GM23248 (cell line): ENCODE results near the gene RPS27.

ENCODE experiments used
- EZH2 ChIP-seq: fragments of 200-600 bp; sonication (generic); IDR thresholded peaks from 2 replicates; pipeline ENCODE4 v1.6.1; 2018; ENCODE audit warnings: antibody characterized with exemption, mild to moderate bottlenecking; ENCODE audit not compliant: insufficient read depth, poor library complexity, severe bottlenecking
- EZH2phosphoT487 ChIP-seq: fragments of 200-600 bp; sonication (generic); IDR thresholded peaks from 2 replicates; pipeline ENCODE4 v1.6.1; 2018; ENCODE audit warnings: antibody characterized with exemption, moderate library complexity, mild to moderate bottlenecking, low read depth; ENCODE audit not compliant: insufficient read depth

- TF ChIP-seq EZH2 (no peak), EZH2phosphoT487 (no peak)
These were observed 13.0 kb upstream of the RPS27 start, which contains the start of gene JTB for GRCh38 chr1:153977250-153978240.
